GM18870 (cell line): ENCODE results near the gene RCAN1.
"Not testable (repeated sequence)": the region's sequence is repeated elsewhere in the genome, so short reads cannot be mapped to it uniquely, and the experiment has no call there.

Experiments
- ATAC-seq: cut with Tn5 transposase; IDR thresholded peaks from one replicate; pipeline ENCODE4 v1.9.1; 2021; ENCODE audit warnings: moderate library complexity; ENCODE audit not compliant: unreplicated experiment

Gene RCAN1

GRCh38 chr21:34519016-34519415 lies 95.9 kb downstream of the RCAN1 start:
- no peak for ATAC-seq

- no peak for ATAC-seq
Observed at GRCh38 chr21:34518301-34518700, 96.6 kb downstream of the RCAN1 start.

GRCh38 chr21:34517491-34518245 lies 97.2 kb downstream of the RCAN1 start:
- ATAC-seq, result no peak

- no peak for ATAC-seq
Observed at GRCh38 chr21:34517039-34517438, 97.9 kb downstream of the RCAN1 start.

GRCh38 chr21:34514576-34515115 lies 100.3 kb downstream of the RCAN1 start:
- no peak for ATAC-seq

- no peak for ATAC-seq
Observed at GRCh38 chr21:34513129-34513675, 101.7 kb downstream of the RCAN1 start.

GRCh38 chr21:34511787-34512455 lies 103.0 kb downstream of the RCAN1 start, which contains the start of gene KCNE1:
Gene KCNE1, minus strand, starts transcription at chr21:34512210. Its CDS starts 62,576 bp downstream, at chr21:34449634.
- ATAC-seq, result no peak

- ATAC-seq, result no peak
Observed at GRCh38 chr21:34511181-34511580, 103.7 kb downstream of the RCAN1 start.

GRCh38 chr21:34510148-34511142 lies 104.5 kb downstream of the RCAN1 start:
- no peak for ATAC-seq

GRCh38 chr21:34509151-34509550 lies 105.8 kb downstream of the RCAN1 start:
- ATAC-seq, result no peak

- no peak for ATAC-seq
Observed at GRCh38 chr21:34504595-34504994, 110.3 kb downstream of the RCAN1 start.

GRCh38 chr21:34502480-34503106 lies 112.3 kb downstream of the RCAN1 start:
- ATAC-seq, result no peak

- ATAC-seq, result no peak
Observed at GRCh38 chr21:34501716-34502115, 113.2 kb downstream of the RCAN1 start.

- ATAC-seq, result no peak
Observed at GRCh38 chr21:34500191-34500590, 114.7 kb downstream of the RCAN1 start.

- no peak for ATAC-seq
Observed at GRCh38 chr21:34499116-34499515, 115.8 kb downstream of the RCAN1 start.

GRCh38 chr21:34498623-34499022 lies 116.3 kb downstream of the RCAN1 start:
- ATAC-seq, result no peak

- ATAC-seq, result not testable (repeated sequence)
Observed at GRCh38 chr21:34483854-34484253, 131.1 kb downstream of the RCAN1 start.

GRCh38 chr21:34483435-34483834 lies 131.5 kb downstream of the RCAN1 start:
- not testable (repeated sequence) for ATAC-seq

GRCh38 chr21:34467333-34467732 lies 147.6 kb downstream of the RCAN1 start:
- not testable (repeated sequence) for ATAC-seq
